ENCODE measurements around the gene P2RY2.

- TF ChIP-seq, protein P1, sequence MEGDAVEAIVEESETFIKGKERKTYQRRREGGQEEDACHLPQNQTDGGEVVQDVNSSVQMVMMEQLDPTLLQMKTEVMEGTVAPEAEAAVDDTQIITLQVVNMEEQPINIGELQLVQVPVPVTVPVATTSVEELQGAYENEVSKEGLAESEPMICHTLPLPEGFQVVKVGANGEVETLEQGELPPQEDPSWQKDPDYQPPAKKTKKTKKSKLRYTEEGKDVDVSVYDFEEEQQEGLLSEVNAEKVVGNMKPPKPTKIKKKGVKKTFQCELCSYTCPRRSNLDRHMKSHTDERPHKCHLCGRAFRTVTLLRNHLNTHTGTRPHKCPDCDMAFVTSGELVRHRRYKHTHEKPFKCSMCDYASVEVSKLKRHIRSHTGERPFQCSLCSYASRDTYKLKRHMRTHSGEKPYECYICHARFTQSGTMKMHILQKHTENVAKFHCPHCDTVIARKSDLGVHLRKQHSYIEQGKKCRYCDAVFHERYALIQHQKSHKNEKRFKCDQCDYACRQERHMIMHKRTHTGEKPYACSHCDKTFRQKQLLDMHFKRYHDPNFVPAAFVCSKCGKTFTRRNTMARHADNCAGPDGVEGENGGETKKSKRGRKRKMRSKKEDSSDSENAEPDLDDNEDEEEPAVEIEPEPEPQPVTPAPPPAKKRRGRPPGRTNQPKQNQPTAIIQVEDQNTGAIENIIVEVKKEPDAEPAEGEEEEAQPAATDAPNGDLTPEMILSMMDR (IDR thresholded peaks at IDR 0.05) = no peak
- TF ChIP-seq POLR2A (IDR thresholded peaks at IDR 0.05) = peak in 1 of 4 donors; percentile 35
- TF ChIP-seq POLR2AphosphoS5 (IDR thresholded peaks at IDR 0.05) = peak; percentile 46 to 65
- TF ChIP-seq EP300 (IDR thresholded peaks at IDR 0.05) = peak in 1 of 4 donors; percentile 6
Measured at GRCh38 chr11:73204711-73205121, 13.4 kb upstream of the P2RY2 start.
